ENCODE measurements around the gene TTC7B.
A peak's percentile ranks its signal among the peaks of the same experiment; 100 is the strongest.

Gene TTC7B

DNA sequence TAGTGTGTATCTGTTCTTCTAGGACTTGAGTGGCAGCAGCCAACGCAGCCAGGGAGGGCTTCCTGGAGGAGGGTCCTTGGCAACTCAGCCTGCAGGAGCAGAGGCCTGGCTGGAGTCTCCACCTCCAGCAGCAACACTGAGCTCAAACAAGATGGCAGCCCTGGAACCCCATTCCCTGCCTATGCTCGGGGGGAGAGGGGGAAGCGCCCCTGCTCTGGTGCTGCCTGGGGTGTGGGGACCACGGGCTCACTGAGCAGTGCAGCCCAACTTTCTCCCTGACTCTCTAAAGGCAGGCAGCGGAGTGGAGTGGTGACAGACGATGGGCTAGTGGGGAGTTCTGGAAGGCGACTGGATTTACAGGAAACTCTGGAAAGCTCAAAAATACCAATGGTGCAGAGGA is 258.7 kb downstream of the TTC7B start:
- DNase-seq = no peak

DNA sequence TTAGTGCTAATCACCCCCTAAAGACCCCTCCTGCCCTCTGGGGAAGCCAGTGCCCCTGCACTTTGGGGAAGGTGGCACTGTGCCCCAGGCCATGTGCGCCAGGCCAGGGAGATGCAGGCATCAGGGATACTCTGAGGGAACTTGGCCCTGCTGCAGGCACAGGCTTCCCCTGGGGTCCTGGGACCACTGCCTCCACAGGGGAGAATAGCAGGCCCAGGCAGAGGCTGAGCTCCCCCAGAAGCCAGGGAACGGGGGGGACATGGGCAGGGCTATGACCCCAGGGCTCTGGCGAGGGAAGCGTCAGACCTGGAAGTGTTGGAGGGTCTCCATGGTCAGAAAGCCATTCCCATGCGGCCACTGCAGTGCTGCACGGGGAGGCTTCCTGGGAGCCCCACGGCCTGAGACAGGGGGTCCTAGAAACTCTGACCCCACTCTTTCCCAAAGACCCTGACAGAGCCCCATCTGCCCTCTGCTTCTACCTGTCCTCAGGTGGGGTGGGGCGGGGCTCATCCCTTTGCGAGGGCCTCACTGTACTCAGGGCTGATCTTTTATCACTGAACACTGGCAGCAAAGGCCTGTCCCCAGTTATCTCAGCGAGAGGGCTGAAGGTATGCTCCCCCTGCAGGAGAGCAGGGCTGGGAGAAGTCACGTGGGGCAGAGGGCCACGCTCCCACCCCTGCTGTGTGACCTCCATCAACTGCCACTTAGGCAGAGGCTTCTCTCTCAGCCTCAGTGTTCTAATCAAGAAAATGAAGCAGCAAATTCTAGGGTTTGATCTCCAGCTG is 259.4 kb downstream of the TTC7B start:
- no peak for DNase-seq

DNA sequence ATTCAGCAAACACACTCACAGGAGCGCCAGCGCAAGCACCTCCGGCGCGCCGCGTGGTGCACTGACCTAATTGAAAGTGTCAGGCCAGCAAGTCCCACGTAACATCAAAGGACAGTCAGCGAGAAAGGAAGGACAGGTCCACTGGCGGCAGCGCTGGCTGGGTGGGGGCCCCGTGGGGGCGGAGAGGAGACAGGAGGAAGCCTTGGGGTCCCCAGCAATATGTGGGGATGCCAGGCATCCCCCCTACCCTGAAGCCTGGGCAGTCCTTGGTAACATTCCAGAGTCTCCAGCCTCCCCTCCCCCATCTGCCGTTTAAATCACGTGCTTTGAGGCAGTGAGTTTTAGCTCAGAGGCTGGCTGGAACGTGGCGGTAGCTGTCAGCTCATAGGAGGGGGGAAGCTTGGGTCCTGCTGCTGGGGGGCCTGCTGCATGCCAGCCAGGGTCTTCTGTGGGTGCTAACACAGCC is 260.2 kb downstream of the TTC7B start:
- peak in 9 of 14 donors; percentile 38 to 88 (median 56) for DNase-seq

DNA sequence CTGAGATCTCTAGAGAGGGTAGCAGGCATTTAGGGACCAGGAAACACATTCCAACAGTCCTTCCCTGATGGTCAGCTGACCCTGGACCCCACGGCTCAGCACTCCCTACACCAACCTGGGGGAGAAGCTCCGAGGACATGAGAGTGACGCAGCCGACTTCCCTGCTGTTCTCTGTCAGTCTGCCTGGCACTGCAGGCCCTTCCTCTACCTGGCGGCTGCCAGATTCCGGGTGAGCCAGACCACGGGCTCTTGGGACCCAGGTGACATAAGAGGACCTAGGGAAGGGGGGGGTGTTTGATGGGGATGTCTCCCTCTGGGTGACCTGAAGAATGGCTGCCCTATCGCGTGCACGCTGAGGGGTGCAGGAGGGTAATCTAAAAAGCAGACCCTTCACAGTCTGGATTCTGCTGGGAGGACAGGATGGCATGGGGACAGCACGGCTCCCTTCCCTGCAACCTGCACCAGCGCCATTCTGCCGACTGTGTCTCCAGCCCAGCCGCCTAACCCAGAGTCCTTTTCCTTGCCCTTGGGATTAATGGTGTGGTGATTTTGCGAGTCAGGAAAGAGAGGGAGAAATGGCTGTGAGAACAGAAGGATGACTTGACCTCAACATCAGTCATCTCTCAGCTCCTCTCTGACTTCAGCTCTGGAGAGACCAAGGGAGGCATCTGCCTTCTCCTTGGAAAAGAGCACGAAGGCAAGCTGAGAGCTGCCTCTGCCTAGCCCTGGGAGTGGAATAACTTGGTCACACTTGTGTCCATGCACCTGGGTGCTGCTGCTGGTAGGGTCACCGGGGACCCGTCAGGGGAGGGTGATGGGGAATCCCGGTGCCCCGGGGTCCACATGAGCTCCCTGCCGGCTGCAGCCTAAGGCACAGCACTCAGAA is 260.9 kb downstream of the TTC7B start:
- DNase-seq = peak in 4 of 14 donors; percentile 53 to 70 (median 55)

DNA sequence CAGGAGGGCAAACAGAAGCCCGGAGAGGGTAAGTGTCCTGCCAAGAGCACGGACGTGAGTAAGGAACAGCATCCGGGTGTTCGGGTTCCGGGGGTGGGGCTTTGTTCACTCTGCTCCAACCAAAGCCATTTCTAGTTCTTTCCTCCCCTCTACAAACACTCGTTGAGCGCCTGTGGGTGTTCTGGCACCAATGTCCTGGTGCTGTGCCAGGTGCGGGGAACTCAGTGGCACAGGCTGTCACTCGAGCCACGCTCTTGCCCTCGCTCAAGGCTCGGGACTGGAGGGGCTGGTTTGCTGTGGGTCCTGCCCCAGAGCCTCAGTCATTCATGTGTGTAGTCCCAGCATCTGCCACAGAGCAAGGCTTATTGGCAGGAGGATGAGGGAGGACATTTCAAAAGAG is 261.9 kb downstream of the TTC7B start:
- DNase-seq = peak in 12 of 14 donors; percentile 59 to 91 (median 74)

DNA sequence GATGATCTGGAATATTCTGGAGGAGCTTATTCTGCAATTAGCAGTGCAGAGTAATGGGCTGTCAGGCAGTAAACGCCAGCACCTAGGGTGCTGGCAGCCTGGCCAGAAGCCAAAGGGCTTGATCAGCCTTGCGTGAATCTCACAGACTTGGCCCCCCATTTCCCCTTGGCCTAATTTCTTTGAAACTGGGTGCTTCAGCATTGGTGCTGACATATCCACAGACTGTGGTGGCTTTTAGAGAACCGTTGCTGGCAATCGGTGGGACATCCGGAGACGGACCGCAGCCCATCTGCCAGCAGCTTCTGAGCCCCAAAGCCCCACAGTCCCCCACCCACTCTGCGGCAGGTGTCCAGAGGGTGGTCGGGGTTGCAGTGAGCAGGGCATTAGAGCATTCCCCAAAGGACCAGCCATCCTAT is 262.3 kb downstream of the TTC7B start:
- peak in 2 of 14 donors; percentile 54 to 72 for DNase-seq

DNA sequence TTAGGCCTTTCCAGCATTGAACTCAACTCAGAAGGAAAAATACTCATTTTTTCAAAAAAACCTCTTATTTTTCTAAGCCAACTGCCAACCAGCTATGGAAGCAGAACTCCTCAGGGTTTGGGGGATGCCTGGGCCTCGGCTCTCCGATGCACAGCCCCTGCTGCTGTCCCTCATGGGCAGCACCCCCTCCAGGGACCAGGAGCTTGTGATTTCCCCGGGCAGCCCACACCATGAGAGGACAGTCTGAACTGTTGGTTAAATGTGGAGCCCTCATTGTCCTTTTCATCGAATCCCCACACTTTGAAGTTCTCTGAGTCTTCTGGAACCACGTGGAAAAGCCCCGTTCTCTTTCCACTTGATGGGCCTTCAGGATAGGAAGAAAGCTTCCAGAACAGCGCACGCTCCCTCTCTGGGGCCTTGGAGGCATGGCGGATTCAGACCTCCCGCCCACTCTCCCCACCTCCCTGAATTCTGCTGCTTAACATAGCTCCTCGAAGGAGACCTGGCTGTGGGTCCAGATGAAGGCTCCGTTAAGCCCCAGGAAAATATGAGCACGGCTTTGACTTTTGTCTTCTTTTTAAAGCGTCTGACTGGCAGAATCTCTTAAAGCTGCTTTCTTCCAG is 262.8 kb downstream of the TTC7B start:
- peak in 2 of 14 donors; percentile 51 to 54 for DNase-seq

DNA sequence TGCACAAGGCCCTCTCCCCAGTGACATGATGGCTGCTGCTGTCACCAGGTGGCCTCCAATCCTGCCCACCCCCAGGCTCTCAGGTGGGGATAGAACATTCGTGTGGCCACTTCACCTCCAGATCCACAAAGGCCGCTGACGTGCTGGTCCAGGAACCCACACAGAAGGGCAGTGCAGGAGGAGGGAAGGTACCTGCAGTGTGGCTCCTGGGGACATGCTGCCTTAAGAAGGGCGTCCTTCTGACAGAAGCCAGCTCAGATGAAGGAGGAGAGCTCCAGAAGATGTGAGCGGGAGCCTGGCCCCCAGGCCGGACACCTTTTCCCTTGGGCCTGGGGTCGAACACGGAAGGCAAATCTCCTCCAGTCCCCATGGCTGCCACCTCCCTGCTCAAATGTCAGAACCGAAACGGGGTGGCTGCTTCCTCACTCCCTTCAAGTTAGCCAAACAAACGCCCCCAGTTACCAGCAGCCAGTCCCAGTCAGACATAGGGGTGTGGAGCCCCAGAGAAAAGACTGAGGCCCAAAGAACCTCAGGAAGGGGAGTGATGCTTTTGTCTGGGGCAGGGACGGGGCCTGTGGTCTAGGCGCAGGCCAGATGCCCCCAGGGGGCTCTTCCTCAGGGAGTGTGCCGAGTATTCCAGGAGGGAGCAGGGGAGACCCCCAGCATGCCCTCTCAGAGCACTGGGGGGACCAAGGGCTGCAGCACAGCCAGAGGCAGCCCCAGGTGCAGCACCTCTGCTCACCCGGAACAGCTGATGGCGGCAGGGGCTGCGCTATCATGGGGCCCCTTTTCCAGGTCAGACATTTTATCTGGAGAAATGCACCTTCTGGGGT is 263.5 kb downstream of the TTC7B start:
- DNase-seq = no peak

DNA sequence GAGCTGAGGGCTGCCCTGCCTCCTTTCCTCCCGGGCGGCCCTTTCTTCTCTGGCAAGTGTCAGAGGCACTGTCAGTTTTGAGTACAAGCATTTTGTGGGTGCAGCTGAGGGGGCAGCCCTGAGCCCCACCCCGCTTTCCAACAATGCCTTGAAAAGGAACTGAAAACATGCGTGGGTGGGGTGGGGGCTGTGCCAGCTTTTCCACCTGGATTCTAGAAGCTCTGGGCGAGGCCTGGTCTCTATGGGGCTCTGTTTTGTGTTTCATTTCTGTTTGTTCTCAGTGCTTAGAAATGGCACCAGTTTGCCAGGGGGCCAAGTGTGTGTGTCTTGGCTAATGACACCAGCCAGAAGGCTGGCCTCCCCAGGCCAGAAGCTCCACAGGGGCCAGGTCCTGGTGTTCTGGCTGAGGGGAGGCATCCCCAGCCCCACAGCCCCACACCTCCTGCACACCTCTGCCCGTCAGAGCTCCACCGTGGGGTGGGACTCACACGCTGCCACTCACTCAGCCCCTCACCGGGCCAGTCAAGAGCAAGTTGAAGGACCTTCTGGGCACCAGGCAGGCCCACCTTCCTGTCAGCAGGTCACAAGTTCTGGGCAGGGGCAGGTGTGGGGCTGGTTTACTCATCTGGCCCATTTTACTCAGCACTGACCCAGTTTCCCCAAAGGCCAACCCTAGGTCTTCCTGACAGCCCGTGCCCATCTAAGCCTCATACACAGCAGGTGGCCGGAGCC is 264.3 kb downstream of the TTC7B start:
- DNase-seq = no peak

DNA sequence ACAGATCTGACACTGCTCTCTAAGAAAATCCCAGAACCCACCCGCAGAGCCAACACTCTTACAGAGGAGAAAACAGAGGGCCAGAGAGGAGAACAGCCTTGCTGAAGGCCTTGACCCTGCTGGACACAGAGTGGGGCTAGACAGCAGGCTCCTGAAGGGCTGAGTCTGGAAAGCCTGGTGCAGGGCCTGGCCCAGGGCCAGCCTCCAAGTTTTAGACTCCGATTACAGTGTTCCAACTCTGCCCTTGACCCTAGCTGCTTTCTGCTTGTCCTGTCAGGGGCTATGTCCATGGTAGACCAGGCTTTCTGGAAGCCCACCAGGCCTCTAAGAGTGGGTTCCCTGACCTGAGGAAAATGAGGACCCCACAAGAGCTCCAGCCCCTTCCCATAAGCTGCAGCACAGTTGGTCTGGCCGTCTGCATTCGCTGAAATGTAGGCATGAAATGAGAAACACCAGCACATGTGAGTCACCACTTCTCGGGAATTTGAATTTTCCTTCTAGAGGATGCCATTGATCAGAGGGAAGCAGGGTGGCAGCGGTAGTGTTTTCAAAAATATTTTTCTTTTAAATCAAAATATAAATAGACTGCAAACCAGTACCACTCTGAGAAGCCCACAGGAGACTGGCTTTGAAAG is 265.0 kb downstream of the TTC7B start:
- DNase-seq = no peak

DNA sequence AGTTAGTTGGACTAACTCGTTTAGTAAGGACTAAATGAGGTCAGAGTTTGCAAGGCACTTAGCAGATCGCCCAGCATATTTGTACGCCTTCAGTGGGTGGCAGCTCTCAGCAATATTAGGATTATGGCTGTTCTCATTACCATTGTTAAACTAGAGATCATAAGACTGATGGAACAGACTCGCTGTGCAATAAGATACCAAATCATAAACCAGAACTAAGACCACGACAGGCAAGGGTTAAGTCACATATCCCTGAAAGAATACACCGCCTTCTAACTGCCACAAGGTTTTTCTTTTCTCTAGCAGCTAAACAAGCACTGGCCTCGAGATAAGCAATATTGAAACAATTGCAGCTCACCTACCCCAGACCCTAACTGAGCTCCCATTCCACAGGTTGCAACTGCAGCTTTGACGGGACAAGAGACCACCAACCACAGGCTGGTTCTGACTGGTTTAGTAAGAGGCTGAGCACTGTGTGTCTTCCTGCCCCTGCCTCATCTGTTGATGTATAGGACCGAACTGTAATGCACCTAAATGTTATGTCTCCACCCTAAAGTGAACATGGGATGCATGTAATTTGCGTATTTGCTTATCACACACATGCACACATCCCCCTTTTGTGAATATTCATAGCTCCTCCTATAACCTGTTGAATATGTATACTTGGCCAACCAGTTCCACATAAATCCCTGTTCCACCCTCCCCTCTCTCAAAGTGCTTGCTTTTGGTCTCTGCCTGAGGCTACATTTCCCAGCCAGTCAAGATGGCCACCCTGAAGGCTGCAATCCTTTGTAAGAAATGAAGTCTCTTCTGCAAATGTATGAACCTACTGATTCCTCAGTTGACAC is 266.2 kb downstream of the TTC7B start:
- DNase-seq = no peak

DNA sequence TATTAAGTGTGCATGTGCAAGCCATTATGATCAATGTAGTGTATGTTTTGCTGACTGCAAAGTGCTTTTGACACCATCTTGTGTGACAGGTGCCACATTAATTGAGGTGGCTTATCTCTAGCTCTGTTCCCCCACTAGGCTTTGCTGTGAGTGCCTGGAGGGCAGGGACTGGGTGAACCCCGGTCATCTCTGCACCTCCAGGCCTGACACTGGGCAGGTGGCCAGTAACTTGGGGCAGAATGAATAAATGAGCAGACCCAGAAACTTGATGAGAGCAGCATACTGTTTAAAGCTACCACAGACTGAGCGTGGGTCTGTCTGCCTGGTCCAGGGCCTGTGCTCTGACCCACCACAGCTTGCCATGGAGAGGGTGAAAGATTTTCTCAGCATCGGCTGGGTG is 267.8 kb downstream of the TTC7B start:
- no peak for DNase-seq

DNA sequence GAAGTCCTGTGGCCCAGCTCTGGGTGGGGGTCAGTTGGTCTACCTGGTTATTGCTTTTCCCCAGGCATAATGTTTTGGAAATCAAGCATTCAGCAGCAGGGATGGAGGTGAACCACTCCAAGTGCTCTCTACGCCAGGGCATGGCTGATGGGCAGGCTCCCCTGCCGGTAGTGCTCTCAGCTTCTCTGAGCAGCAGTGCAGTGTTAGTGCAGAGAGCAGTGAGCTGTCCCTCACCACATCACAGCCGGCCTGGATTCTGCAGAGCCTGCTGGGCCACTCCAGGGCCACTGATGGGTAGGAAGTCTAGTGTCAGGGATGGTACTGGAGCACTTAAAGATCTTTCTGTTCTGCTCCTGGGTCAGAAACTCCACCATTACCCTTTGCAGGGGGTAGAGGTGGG is 268.3 kb downstream of the TTC7B start:
- DNase-seq = no peak

DNA sequence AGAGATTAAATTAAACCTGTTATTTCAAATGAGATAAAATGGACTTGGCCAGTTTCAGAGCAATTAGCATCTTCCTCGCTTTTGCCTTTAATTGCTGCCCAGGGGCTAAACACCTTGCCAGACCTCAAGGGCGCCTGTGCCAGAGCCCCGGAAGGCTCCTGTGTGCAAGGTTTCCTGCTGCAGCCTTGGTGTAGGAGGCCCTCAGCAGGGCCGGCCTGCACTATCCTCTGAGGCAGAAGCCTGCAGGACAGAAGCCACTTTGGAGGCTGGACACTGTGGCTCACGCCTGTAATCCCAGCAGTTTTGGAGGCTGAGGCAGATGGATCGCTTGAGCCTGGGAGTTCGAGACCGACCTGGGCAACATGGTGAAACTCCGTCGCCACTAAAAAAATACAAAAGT is 269.0 kb downstream of the TTC7B start:
- no peak for DNase-seq

DNA sequence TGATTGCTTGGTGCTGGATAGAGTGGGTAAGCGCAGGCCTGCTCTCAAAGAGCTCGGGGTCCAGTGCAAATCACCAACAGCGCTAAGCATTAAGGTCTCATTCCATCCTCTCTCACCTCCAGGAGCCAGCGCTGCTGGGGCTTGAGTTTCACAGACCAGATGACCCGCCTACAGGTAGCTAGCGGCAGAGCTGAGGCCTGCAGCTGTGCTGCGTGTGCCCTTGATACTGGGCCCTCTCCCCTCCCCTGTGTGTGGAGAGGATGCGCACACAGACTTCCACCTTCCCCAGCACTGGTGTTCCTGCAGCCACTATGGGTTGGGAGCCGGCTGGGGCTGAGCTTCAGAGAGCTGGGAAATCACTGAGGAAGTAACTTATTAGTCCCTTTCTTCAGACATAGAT is 269.5 kb downstream of the TTC7B start:
- DNase-seq = no peak

DNA sequence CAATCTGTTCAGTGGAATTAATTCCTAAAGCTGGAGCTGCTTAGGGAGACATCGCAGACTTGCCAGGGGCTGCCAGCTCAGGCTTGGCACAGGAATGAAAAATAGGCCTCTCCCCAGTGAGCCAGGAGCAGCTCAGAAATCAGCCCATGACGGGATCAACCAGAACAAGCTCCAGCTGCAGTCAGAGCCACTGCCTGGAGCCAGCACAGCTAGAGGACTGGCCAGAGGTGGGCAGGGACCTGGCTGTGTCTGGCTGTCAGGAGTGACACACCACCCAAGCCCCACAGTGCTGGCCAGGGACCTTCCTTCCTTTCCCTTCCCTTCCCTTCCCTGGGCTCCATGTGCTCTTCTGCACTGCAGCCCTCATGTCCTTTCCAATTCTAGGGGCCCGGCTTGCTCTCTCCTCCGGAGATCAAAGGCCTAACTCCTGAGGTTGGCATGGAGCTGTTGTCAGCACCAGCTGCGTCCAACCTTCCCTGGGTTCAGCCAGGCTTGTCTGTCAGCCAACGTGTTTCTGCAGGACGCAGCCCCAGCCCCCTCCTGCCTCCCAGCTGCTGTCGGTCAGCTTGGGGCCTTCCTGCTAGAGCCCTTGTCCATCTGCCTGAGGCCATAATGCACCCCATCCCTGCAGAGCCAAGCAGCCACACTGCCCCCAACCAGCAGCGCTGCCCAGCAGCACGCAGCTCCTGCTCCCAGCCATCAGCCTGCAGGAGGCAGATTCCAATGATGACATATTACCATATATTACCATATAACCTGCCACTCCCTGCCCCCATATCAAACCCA is 270.1 kb downstream of the TTC7B start:
- DNase-seq = peak in 11 of 14 donors; percentile 35 to 85 (median 70)

DNA sequence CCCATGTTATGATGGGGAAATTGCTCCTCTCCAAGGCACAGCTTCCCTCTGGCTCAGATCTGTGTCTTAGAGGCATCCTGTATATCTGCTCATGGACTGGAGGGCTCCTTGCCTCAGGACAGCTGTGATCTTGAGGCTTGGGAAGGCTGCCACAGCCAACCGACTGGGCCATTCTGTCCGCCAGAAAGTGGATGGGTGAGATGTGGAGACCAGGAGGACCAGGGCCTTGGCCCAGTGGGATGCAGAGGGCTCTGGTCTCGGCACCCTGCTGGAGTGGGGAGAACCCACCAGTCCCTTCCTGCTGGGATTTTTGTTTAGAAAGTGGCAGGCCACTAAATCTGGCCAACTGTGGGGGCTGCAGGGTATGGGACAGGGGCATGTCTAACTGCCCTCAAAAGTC is 270.8 kb downstream of the TTC7B start:
- DNase-seq = peak in 1 of 14 donors; percentile 47

DNA sequence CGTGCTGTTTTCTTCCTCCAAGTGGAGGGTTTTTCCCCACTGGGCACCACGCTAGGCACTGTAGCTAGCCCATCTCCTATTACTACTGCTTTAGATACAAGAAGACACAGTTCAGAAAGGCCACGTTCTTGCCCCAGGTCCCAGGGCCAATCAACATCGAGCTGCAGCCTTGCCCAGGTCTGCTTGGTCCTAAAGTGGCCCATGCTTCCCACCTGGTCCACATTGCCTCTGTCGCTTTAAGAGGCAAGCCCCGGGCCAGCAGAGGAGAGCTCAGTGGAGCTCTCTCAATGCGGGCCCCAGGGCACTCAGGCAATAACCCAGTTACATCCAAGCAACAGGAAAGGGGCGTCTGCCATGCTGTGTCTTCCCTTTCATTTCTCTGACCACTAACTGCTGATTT is 271.3 kb downstream of the TTC7B start:
- DNase-seq = no peak

DNA sequence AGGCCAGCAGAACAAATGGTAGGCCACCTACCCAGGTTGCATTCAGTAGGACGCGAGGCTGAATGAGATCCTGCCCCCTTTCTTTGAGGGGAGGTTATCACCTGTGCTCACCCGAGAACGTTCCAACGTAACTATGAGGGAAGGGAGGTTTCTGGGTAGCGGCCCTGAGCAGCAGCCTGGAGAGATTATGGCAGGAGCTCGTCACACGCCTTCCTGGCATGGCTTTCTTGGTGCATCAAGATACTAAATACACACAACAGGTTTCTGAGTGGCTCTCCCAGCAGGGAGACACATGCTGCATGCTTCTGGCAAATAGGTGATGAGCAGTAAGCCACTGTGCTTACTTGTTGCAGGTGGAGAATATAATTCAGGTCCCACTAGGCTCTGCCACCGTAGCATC is 271.7 kb downstream of the TTC7B start:
- DNase-seq = peak in 1 of 14 donors; percentile 58

Data from C1 segment of cervical spinal cord (tissue), 14 donors.